Sigmoid colon (tissue), 4 donors: Measurements from ENCODE around the gene AVPR2.

ENCODE experiments used
- POLR2A ChIP-seq, 2 donors: fragments of 450-650 bp; IDR thresholded peaks; one replicate each; pipeline ENCODE4 v1.6.1; 2016; ENCODE audit warnings: antibody characterized with exemption in 2 of 2, mild to moderate bottlenecking in 2 of 2, moderate library complexity in 2 of 2
- POLR2AphosphoS5 ChIP-seq, 4 donors: sonication (generic); formaldehyde crosslinking; IDR thresholded peaks; one replicate each; pipeline ENCODE4 v1.6.1; 2017; ENCODE audit warnings: antibody characterized with exemption in 4 of 4
- TF ChIP-seq, protein P1 (sequence below), 4 experiments: fragments of 450-650 bp in 3 of 4; fragments of 200-600 bp in 1 of 4; IDR thresholded peaks; one replicate each; pipeline ENCODE4 v1.5.1; 2016 to 2019; ENCODE audit warnings: antibody characterized with exemption in 4 of 4, mild to moderate bottlenecking in 3 of 4, moderate library complexity in 2 of 4

DNA sequence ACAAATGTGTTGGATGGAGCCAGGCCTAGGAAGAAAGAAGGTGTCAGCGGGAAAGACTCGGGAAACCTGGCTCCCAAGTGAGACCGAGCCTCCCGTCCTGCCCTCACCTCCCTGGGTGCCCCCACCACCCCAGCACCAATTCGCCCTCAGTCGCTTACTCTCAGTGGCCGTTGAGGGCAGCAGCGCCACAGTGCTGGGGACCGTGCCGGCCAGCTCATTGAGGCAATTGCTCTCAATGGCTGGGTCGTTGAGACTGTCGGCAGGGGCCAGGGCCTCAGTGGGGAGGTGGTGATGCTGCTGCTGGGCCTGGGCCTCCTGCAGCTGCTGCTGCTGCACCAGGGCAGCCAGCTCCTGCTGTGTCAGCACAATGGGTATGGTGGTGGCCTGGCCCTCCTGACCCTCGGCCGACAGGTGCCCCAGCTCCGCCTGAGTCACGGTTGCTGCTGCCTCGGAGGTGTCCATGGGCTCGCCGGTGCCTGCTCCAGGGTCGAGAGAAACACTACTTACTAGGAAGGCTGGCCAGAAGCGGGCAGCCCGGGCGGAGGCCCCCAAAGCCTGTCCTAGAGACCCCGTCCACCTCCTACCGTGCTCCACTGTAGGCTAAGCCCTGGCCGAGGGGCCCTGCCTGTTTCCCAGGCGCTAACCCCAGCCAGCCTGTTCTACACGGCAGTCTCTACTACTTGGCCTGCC lies 47.4 kb downstream of the AVPR2 start:
- no peak for TF ChIP-seq POLR2AphosphoS5 (IDR thresholded peaks at IDR 0.05)
- TF ChIP-seq, protein P1, sequence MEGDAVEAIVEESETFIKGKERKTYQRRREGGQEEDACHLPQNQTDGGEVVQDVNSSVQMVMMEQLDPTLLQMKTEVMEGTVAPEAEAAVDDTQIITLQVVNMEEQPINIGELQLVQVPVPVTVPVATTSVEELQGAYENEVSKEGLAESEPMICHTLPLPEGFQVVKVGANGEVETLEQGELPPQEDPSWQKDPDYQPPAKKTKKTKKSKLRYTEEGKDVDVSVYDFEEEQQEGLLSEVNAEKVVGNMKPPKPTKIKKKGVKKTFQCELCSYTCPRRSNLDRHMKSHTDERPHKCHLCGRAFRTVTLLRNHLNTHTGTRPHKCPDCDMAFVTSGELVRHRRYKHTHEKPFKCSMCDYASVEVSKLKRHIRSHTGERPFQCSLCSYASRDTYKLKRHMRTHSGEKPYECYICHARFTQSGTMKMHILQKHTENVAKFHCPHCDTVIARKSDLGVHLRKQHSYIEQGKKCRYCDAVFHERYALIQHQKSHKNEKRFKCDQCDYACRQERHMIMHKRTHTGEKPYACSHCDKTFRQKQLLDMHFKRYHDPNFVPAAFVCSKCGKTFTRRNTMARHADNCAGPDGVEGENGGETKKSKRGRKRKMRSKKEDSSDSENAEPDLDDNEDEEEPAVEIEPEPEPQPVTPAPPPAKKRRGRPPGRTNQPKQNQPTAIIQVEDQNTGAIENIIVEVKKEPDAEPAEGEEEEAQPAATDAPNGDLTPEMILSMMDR (IDR thresholded peaks at IDR 0.05): no peak
- TF ChIP-seq POLR2A (IDR thresholded peaks at IDR 0.05): no peak
